Measurements from ENCODE around the gene PIP5K1B. TPM values are rescaled to one million over a fixed set of nuclear protein-coding genes. Genes with fewer than 3 reads are reported as not detected.

PIP5K1B gene
- total RNA-seq, 2 donors from 2014 or later, result 2.6 to 2.7 TPM

- intact Hi-C loops (cut with DNase I), result loop anchor here in 1 of 2 donors (10.0 kb wide), 1 partner anchor 407 kb away; no protein-coding TSS in a partner anchor
- no peak for DNase-seq (ENCODE audit: low spot score)
Measured at GRCh38 chr9:68991457-68991856, 286.4 kb downstream of the PIP5K1B start.

GRCh38 chr9:68995776-68996175, 290.7 kb downstream of the PIP5K1B start:
- intact Hi-C loops (cut with DNase I), result loop anchor here in 1 of 2 donors (10.0 kb wide), 1 partner anchor 411 kb away; no protein-coding TSS in a partner anchor
- no peak for DNase-seq (ENCODE audit: low spot score)

GRCh38 chr9:68996462-68996861, 291.4 kb downstream of the PIP5K1B start:
- no peak for DNase-seq (ENCODE audit: low spot score)
- intact Hi-C loops (cut with DNase I), result loop anchor here in 1 of 2 donors (10.0 kb wide), 1 partner anchor 412 kb away; no protein-coding TSS in a partner anchor

- intact Hi-C loops (cut with DNase I), result loop anchor here in 1 of 2 donors (10.0 kb wide), 1 partner anchor 413 kb away; no protein-coding TSS in a partner anchor
- DNase-seq (ENCODE audit: low spot score), result no peak
Measured at GRCh38 chr9:68997666-68998065, 292.6 kb downstream of the PIP5K1B start.

- no peak for DNase-seq (ENCODE audit: low spot score)
- intact Hi-C loops (cut with DNase I), result loop anchor here in 1 of 2 donors (10.0 kb wide), 1 partner anchor 414 kb away; no protein-coding TSS in a partner anchor
Measured at GRCh38 chr9:68998385-68998784, 293.3 kb downstream of the PIP5K1B start.

GRCh38 chr9:68998812-68999211, 293.8 kb downstream of the PIP5K1B start:
- intact Hi-C loops (cut with DNase I), result loop anchor here in 1 of 2 donors (10.0 kb wide), 1 partner anchor 414 kb away; no protein-coding TSS in a partner anchor
- DNase-seq (ENCODE audit: low spot score), result no peak

- DNase-seq (ENCODE audit: low spot score), result no peak
- intact Hi-C loops (cut with DNase I), result loop anchor here (10.0 kb wide), 1 partner anchor 415 kb away; no protein-coding TSS in a partner anchor
Measured at GRCh38 chr9:68999393-69000105, 294.5 kb downstream of the PIP5K1B start.

- intact Hi-C loops (cut with DNase I), result loop anchor here in 1 of 2 donors (10.0 kb wide), 1 partner anchor 417 kb away; no protein-coding TSS in a partner anchor
- DNase-seq (ENCODE audit: low spot score), result no peak
Measured at GRCh38 chr9:69001921-69002320, 296.9 kb downstream of the PIP5K1B start.

- intact Hi-C loops (cut with DNase I), result loop anchor here in 1 of 2 donors (10.0 kb wide), 1 partner anchor 418 kb away; no protein-coding TSS in a partner anchor
- DNase-seq (ENCODE audit: low spot score), result no peak
Measured at GRCh38 chr9:69003051-69003450, 298.0 kb downstream of the PIP5K1B start.

- DNase-seq (ENCODE audit: low spot score), result no peak
- intact Hi-C loops (cut with DNase I), result loop anchor here in 1 of 2 donors (10.0 kb wide), 1 partner anchor 420 kb away; no protein-coding TSS in a partner anchor
Measured at GRCh38 chr9:69004836-69005235, 299.8 kb downstream of the PIP5K1B start.

GRCh38 chr9:69009708-69010107, 304.7 kb downstream of the PIP5K1B start:
- no peak for DNase-seq (ENCODE audit: low spot score)
- intact Hi-C loops (cut with DNase I), result loop anchor here (10.0 kb wide), 2 partner anchors 335 to 425 kb away; no protein-coding TSS in a partner anchor

GRCh38 chr9:69012696-69013381, 307.8 kb downstream of the PIP5K1B start:
- intact Hi-C loops (cut with DNase I), result loop anchor here in 1 of 2 donors (10.0 kb wide), 1 partner anchor 338 kb away; no protein-coding TSS in a partner anchor
- no peak for DNase-seq (ENCODE audit: low spot score)

- intact Hi-C loops (cut with DNase I), result loop anchor here in 1 of 2 donors (10.0 kb wide), 1 partner anchor 339 kb away; no protein-coding TSS in a partner anchor
- no peak for DNase-seq (ENCODE audit: low spot score)
Measured at GRCh38 chr9:69013382-69013727, 308.3 kb downstream of the PIP5K1B start.

GRCh38 chr9:69014013-69014412, 309.0 kb downstream of the PIP5K1B start, which contains the start of gene PRKACG:
Gene PRKACG, minus strand, starts transcription at chr9:69014113. Its CDS starts 21 bp downstream, at chr9:69014092.
- DNase-seq (ENCODE audit: low spot score), result no peak
- intact Hi-C loops (cut with DNase I), result loop anchor here in 1 of 2 donors (10.0 kb wide), 1 partner anchor 339 kb away; no protein-coding TSS in a partner anchor

- DNase-seq (ENCODE audit: low spot score), result no peak
- intact Hi-C loops (cut with DNase I), result loop anchor here in 1 of 2 donors (10.0 kb wide), 1 partner anchor 342 kb away; no protein-coding TSS in a partner anchor
Measured at GRCh38 chr9:69016191-69017096, 311.4 kb downstream of the PIP5K1B start.

GRCh38 chr9:69018737-69019136, 313.7 kb downstream of the PIP5K1B start:
- intact Hi-C loops (cut with DNase I), result loop anchor here in 1 of 2 donors (10.0 kb wide), 1 partner anchor 344 kb away; no protein-coding TSS in a partner anchor
- DNase-seq (ENCODE audit: low spot score), result no peak

- DNase-seq (ENCODE audit: low spot score), result no peak
Measured at GRCh38 chr9:69019808-69020207, 314.8 kb downstream of the PIP5K1B start.

More at GRCh38 chr9:69019808-69020207, 314.8 kb downstream of the PIP5K1B start:
- intact Hi-C loops (cut with DNase I), result loop anchor here in 1 of 2 donors (10.0 kb wide), 1 partner anchor 345 kb away; no protein-coding TSS in a partner anchor
